Aorta (tissue), 5 donors: ENCODE data around the gene ACSS3. TPM values are rescaled to one million over a fixed set of nuclear protein-coding genes. Genes with fewer than 3 reads are reported as not detected.

Experiments
- ATAC-seq: fragments of 200-7000 bp; cut with Tn5 transposase; one replicate; pipeline ENCODE4 v1.9.1; 2022; ENCODE audit warnings: moderate library complexity; ENCODE audit not compliant: low FRiP score
- DNase-seq, 2 donors: peaks; one replicate each; pipeline ENCODE4 v3.0.0-alpha.2; 2020
- H3K27ac ChIP-seq, 2 donors: one replicate each; pipeline ENCODE4 v1.5.1; 2013; ENCODE audit warnings: low read length in 2 of 2, mild to moderate bottlenecking in 2 of 2, moderate library complexity in 2 of 2, control low read depth in 1 of 2, inconsistent platforms in 1 of 2, low read depth in 1 of 2
- H3K27me3 ChIP-seq, 2 donors: one replicate each; pipeline ENCODE4 v1.6.1; 2013; ENCODE audit warnings: control low read depth in 1 of 2, low read length in 1 of 2, mild to moderate bottlenecking in 1 of 2, moderate library complexity in 1 of 2; ENCODE audit not compliant: insufficient read depth in 2 of 2, control insufficient read depth in 1 of 2
- H3K36me3 ChIP-seq, 2 donors: one replicate each; pipeline ENCODE4 v1.6.1; 2013; ENCODE audit warnings: control low read depth in 1 of 2, low read length in 1 of 2, mild to moderate bottlenecking in 1 of 2; ENCODE audit not compliant: insufficient read depth in 2 of 2, control insufficient read depth in 1 of 2
- H3K4me1 ChIP-seq, 2 donors: one replicate each; pipeline ENCODE4 v1.6.1; 2013; ENCODE audit warnings: low read length in 2 of 2, control low read depth in 1 of 2, mild to moderate bottlenecking in 1 of 2, moderate library complexity in 1 of 2; ENCODE audit not compliant: insufficient read depth in 2 of 2, control insufficient read depth in 1 of 2
- H3K4me3 ChIP-seq, 2 donors: one replicate each; pipeline ENCODE4 v1.5.1; 2013; ENCODE audit warnings: low read length in 2 of 2, control low read depth in 1 of 2, mild to moderate bottlenecking in 1 of 2
- H3K9me3 ChIP-seq: one replicate; pipeline ENCODE4 v1.6.1; 2013; ENCODE audit warnings: mild to moderate bottlenecking, low read length; ENCODE audit not compliant: control insufficient read depth
- WGBS, 2 donors: extraction: QIAGEN DNeasy Blood & Tissue Kit; methylation state at CpG; one replicate each; pipeline ENCODE4 v1.1.7; 2013; 5-methylcytosine and 5-hydroxymethylcytosine counted together
- intact Hi-C, 2 donors: fragments of 100-400 bp; cut with DNase I; formaldehyde crosslinking; loops; one replicate each; pipeline versions ENCODE4 v1.14.2 to v1.15.0; 2022
- polyA plus RNA-seq, 2 donors: library from polyadenylated mRNA; stranded (reverse); fragments of 200-250 nt; gene quantifications; one replicate each; pipeline ENCODE4 v1.2.3, GENCODE V29; 2013
- total RNA-seq, 2 donors: library from RNA; stranded (reverse); fragmentation: NEBNext Ultra II Directional; extraction: Animal tissue kit (Norgen Biotek cat#: 25700); gene quantifications; one replicate each; pipeline ENCODE4 v1.2.1, GENCODE V29; 2021
- donor health status: healthy with polysubstance abuse.
- donor health status: Bipolar disorder and iron deficiency.
- donor health status: DM: no; HTN: no; CAD: no.
- donor health status: DM: no; HTN: no; CAD: no.
- donor health status: DM: yes; HTN: yes; CAD: no.

ACSS3 gene
- total and polyA plus RNA-seq, 4 donors, result 6.4 to 24.6 (median 14.3) TPM

- Histone ChIP-seq H3K4me1 (no peaks in the 10 kb centered on the region), H3K36me3 (no peaks in the 10 kb centered on the region), H3K27ac (no peak overlapping the region), H3K27me3 (no peaks in the 10 kb centered on the region), H3K9me3 (no peaks in the 10 kb centered on the region), H3K4me3 (no peak overlapping the region)
- no peak for ATAC-seq
- no peak for DNase-seq
- intact Hi-C loops, result no loop called here
- WGBS, 2 donors, result 88 to 92% methylated on average over 3 of the region's 3 CpGs
Measured at GRCh38 chr12:81146228-81147225, 68.6 kb downstream of the ACSS3 start.

GRCh38 chr12:81147292-81147919 lies 69.5 kb downstream of the ACSS3 start:
- 85 to 88% methylated on average over 4 of the region's 4 CpGs for WGBS, 2 donors
- H3K4me1 ChIP-seq, result no peaks in the 10 kb centered on the region
- intact Hi-C loops, result no loop called here
- no peaks in the 10 kb centered on the region for H3K36me3 ChIP-seq
- H3K4me3 ChIP-seq, result no peak overlapping the region
- H3K9me3 ChIP-seq, result no peaks in the 10 kb centered on the region
- no peak overlapping the region for H3K27ac ChIP-seq
- H3K27me3 ChIP-seq, result no peaks in the 10 kb centered on the region
- DNase-seq (no peak), ATAC-seq (no peak)

- intact Hi-C loops, result no loop called here
- Histone ChIP-seq H3K9me3 (no peaks in the 10 kb centered on the region), H3K4me3 (no peak overlapping the region), H3K4me1 (no peaks in the 10 kb centered on the region), H3K36me3 (no peaks in the 10 kb centered on the region), H3K27me3 (no peaks in the 10 kb centered on the region), H3K27ac (no peak overlapping the region)
- ATAC-seq (no peak), DNase-seq (no peak)
- WGBS, 2 donors, result 80 to 88% methylated on average over 4 of the region's 4 CpGs
Measured at GRCh38 chr12:81150382-81150781, 72.5 kb downstream of the ACSS3 start.

GRCh38 chr12:81159856-81160255 lies 82.0 kb downstream of the ACSS3 start:
- no peak for ATAC-seq
- Histone ChIP-seq H3K36me3 (peaks cover 0 to 5% of the 10 kb centered on the region in 2 donors), H3K27me3 (no peaks in the 10 kb centered on the region), H3K4me3 (no peak overlapping the region), H3K27ac (no peak overlapping the region), H3K4me1 (no peaks in the 10 kb centered on the region), H3K9me3 (no peaks in the 10 kb centered on the region)
- DNase-seq, result no peak
- 86 to 89% methylated on average over 3 of the region's 3 CpGs for WGBS, 2 donors
- intact Hi-C loops, result no loop called here

- Histone ChIP-seq H3K36me3 (peaks cover 0 to 5% of the 10 kb centered on the region in 2 donors), H3K4me3 (no peak overlapping the region), H3K9me3 (no peaks in the 10 kb centered on the region), H3K27me3 (no peaks in the 10 kb centered on the region), H3K4me1 (no peaks in the 10 kb centered on the region), H3K27ac (no peak overlapping the region)
- intact Hi-C loops, result no loop called here
- no peak for DNase-seq
- ATAC-seq, result no peak
- WGBS, 2 donors, result 77 to 87% methylated on average over 5 of the region's 5 CpGs
Measured at GRCh38 chr12:81161680-81162079, 83.8 kb downstream of the ACSS3 start.

- H3K27me3 ChIP-seq, result no peaks in the 10 kb centered on the region
- H3K36me3 ChIP-seq, result peaks cover 0 to 5% of the 10 kb centered on the region in 2 donors
- DNase-seq, result no peak
- H3K4me3 ChIP-seq, result no peak overlapping the region
- H3K27ac ChIP-seq, result no peak overlapping the region
- 91 to 95% methylated on average over 4 of the region's 4 CpGs for WGBS, 2 donors
- no peaks in the 10 kb centered on the region for H3K9me3 ChIP-seq
- peak; percentile 36 for ATAC-seq
- no peaks in the 10 kb centered on the region for H3K4me1 ChIP-seq
- intact Hi-C loops, result no loop called here
Measured at GRCh38 chr12:81162391-81163136, 84.7 kb downstream of the ACSS3 start.

- intact Hi-C loops, result no loop called here
- no peaks in the 10 kb centered on the region for H3K4me1 ChIP-seq
- H3K4me3 ChIP-seq, result no peak overlapping the region
- H3K36me3 ChIP-seq, result peaks cover 0 to 2% of the 10 kb centered on the region in 2 donors
- H3K27ac ChIP-seq, result no peak overlapping the region
- no peaks in the 10 kb centered on the region for H3K27me3 ChIP-seq
- ATAC-seq (no peak), DNase-seq (no peak)
- H3K9me3 ChIP-seq, result no peaks in the 10 kb centered on the region
Measured at GRCh38 chr12:81164827-81165226, 86.9 kb downstream of the ACSS3 start.

- Histone ChIP-seq H3K27me3 (no peaks in the 10 kb centered on the region), H3K27ac (no peak overlapping the region), H3K9me3 (no peaks in the 10 kb centered on the region), H3K36me3 (no peaks in the 10 kb centered on the region), H3K4me1 (no peaks in the 10 kb centered on the region), H3K4me3 (no peak overlapping the region)
- DNase-seq, result no peak
- 88 to 91% methylated on average over 2 of the region's 2 CpGs for WGBS, 2 donors
- intact Hi-C loops, result no loop called here
- no peak for ATAC-seq
Measured at GRCh38 chr12:81166790-81167189, 88.9 kb downstream of the ACSS3 start.
